Tibial nerve (tissue), 3 donors: ENCODE results near the gene KRTDAP.

Experiments
- POLR2A ChIP-seq, 2 donors: fragments of 450-650 bp; IDR thresholded peaks; one replicate each; pipeline ENCODE4 v1.6.1; 2017; ENCODE audit warnings: antibody characterized with exemption in 2 of 2, mild to moderate bottlenecking in 2 of 2, moderate library complexity in 2 of 2
- TF ChIP-seq, protein P1 (sequence below), 5 experiments: fragments of 200-600 bp in 3 of 5; fragments of 450-650 bp in 2 of 5; sonication (generic) in 3 of 5; IDR thresholded peaks; one replicate each; pipeline ENCODE4 v1.5.1; 2016 to 2019; ENCODE audit warnings: antibody characterized with exemption in 5 of 5, mild to moderate bottlenecking in 3 of 5, moderate library complexity in 2 of 5

DNA sequence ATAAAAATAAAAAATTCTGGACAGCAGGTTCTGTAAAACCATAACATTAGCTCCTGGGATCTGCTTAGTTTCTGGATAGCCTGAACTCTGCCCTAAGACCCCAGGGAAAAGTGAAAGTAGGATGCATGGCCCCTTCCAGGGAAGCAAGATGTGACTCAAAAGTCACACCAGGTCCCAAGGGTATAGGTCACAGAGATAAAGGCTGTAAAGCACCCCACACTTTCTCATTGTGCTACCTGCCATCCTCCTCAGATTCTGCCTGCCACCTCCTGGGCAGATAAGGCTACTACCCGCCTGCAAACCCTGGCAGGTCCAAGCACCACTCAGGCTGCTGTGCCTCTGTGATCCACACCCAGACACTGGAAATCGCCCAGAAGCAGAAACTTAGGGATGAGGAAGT, 21.6 kb downstream of the KRTDAP start:
- no peak for TF ChIP-seq POLR2A (IDR thresholded peaks at IDR 0.05)
- TF ChIP-seq, protein P1, sequence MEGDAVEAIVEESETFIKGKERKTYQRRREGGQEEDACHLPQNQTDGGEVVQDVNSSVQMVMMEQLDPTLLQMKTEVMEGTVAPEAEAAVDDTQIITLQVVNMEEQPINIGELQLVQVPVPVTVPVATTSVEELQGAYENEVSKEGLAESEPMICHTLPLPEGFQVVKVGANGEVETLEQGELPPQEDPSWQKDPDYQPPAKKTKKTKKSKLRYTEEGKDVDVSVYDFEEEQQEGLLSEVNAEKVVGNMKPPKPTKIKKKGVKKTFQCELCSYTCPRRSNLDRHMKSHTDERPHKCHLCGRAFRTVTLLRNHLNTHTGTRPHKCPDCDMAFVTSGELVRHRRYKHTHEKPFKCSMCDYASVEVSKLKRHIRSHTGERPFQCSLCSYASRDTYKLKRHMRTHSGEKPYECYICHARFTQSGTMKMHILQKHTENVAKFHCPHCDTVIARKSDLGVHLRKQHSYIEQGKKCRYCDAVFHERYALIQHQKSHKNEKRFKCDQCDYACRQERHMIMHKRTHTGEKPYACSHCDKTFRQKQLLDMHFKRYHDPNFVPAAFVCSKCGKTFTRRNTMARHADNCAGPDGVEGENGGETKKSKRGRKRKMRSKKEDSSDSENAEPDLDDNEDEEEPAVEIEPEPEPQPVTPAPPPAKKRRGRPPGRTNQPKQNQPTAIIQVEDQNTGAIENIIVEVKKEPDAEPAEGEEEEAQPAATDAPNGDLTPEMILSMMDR (IDR thresholded peaks at IDR 0.05) = peak in 3 of 5 experiments; percentile 43 to 53 (median 45)
